K562 treated with DMSO at 1 percent for 4 hours (cell line): ENCODE measurements around the gene CTDSPL2. TPM values are rescaled to one million over a fixed set of nuclear protein-coding genes. Genes with fewer than 3 reads are reported as not detected.

Source experiments
- total RNA-seq: library from RNA; unstranded; fragments of 300-600 nt; gene quantifications from 2 replicates; pipeline ENCODE4 v1.2.3, GENCODE V29; 2022; ENCODE audit not compliant: insufficient read depth

CTDSPL2 gene
- total RNA-seq = 12.8 and 16.3 TPM in 2 replicates

DNA sequence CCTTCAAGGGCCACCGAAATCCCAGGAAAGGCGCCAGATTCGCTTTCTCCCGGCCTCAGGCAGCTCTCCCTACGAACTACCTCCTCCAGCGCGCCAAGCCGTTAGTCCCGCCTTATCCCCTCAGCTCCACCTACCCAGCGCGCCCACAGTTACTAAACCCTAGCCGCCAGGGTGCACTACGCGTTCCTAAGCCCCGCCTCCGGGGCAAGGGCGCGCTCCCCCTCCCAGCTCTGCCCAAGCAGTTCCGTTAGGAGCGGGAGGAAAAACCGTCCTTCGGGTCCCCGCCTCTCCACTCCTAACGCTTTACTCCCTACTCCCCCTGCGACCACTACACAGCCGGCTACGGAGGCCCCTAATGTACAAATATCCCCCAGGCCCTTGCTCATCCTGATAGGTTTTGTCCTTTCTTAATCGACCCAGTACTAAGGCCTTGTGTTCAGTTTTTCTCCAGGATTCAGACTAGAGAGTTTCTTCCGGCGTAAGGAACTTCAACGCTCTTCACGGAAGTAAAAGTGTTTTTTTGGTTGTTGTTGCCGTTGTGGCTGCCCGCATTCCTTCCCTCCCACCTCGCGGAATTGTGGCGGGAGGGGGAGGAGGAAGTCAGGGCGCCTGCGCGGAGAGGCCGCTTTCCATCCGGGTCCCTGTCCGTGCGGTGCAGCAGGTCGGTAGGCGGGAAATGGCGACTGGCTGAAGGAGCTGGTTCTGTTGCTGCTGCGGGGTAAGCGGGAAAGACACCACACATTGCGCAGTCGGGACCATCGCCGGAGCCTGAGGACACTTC, at the start of gene CTDSPL2:
TSS of gene CTDSPL2 (plus strand) at position 655 of the 781 bp plus-strand sequence. CDS start 31,386 bp downstream, outside the sequence.

GRCh38 chr15:44536962-44537734, 109.7 kb downstream of the CTDSPL2 start, which contains the start of gene EIF3J:
TSS of gene EIF3J (plus strand) at chr15:44537147. CDS start at chr15:44537195, 48 bp downstream.

Other genes with a start within 250 kb of the CTDSPL2 start
- gene FRMD5, start 232.4 kb upstream of the CTDSPL2 start, total RNA-seq = not detected in 2 replicates
- gene GOLM2, start 138.9 kb upstream of the CTDSPL2 start, total RNA-seq = 27.1 and 28.9 TPM in 2 replicates
- 62.4 and 64.0 TPM in 2 replicates for gene EIF3J, start 109.5 kb downstream of the CTDSPL2 start, total RNA-seq
- 27.0 and 40.0 TPM in 2 replicates for gene SPG11, start 236.0 kb downstream of the CTDSPL2 start, total RNA-seq